Right lung (tissue), 5 donors: ENCODE results near the gene DAND5. TPM values are rescaled to one million over a fixed set of nuclear protein-coding genes. Genes with fewer than 3 reads are reported as not detected.

Experiments
- DNase-seq, 2 donors: peaks; one replicate each; pipeline ENCODE4 v3.0.0-alpha.2; 2013
- polyA plus RNA-seq, 5 donors: library from polyadenylated mRNA; unstranded; fragments of 120-200 nt; gene quantifications; one replicate each; pipeline versions ENCODE4 v1.2.1 to v1.2.3, GENCODE V29; 2013; ENCODE audit warnings: inconsistent platforms in 1 of 5, low replicate concordance in 1 of 5; ENCODE audit not compliant: insufficient read length in 5 of 5, insufficient read depth in 1 of 5

Gene DAND5
- polyA plus RNA-seq, 5 donors, result 0.21 to 0.57 (median 0.26) TPM

DNA sequence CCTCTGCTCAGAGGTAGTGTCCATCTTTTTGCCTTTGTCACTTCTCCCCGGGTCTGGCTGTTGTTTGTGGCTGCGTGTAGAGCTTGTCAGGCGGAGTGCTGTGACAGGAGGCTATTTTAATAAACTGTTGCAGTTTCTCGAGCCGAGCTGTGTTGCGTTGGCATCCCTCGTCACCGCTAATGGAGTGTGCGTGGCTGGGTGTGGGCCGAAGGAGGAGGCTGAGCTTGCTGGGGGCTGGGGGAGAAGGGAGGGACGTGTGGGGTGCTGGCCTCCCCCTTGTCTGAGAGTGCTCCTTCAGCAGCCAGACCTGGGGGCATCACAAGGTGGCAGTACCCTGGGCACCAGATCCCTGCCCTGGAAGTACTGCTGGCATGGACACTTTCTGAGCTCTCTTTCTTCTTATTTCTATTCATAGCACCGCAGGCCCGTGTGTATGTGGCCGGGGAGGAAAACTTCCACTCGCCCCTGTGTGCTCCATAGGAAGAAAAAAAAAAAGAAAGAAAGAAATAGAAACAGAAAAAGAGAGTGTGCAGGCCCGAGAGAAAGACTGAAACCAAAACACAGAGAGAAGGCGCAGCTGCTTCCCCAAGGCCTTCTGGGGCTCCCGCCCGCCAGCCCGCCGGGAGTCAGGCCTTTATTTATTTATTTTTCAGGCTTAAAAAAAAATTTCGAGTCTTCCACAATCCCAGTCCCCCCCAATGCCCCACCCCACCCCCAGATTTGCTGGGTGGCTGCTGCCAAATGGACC is 52.9 kb downstream of the DAND5 start:
- peak in 1 of 2 donors; percentile 53 for DNase-seq

DNA sequence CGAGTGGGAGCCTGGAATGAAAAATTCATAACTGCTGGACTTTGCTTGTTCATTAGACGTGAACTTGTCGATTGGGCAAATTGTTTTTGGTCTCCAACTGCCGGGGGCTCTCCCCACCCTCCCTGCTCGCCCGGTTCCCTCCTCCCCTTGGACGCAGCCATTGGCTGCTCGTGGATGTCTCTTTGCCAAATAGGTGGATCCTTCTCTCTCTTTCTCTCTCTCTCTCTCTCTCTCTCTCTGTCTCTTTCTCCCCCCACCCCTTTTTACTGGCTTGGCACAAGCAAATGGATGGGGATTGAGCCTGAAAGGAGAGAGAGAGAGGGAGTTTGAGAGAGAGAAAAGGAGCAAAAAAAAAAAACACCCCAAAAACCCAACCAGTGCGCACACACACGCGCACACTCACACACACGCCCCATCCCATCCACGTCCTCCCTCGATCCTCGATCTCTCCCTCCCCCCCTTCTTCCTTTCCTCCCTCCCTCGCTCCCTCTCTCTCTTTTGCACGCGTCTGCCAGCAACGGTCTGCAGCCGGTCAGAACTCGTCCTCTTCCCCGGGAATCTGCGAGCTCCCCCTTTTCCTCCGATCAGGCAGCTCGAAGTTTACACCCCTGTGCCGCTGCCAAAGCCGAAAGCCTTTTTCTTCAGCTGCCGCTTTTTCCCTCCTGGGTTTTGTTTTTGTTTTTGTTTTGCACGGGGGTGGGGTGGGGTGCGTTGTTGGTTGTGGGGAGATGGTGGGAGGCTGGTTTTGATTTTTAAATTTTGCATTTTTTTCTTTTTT is 53.7 kb downstream of the DAND5 start:
- DNase-seq, result peak; percentile 91 to 94

DNA sequence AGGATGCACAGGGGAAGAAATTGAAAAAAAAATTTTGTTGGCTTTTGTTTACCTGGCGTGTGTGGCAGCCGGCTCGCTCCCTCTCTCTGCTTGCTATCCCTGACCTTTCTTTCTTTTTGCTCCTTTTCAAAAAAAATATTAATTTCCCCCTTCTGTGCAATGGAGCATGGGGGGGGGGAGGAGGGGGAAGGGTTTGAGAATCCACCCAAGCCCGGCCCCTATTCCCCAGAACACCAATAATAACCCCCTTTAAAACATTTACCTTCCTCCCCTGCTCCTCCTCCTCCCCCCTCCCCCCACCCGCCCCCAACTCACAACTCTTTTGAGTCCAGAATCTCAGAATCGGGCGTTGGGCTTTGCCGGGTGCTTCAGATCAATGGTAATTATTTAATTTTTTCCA is 54.3 kb downstream of the DAND5 start:
- no peak for DNase-seq

Other genes with a start within 250 kb of the DAND5 start
- gene TNPO2, start 245.6 kb upstream of the DAND5 start, polyA plus RNA-seq, result 10 to 100 TPM; 69.3 to 85.1 (median 75.9) TPM
- gene TRIR, start 234.9 kb upstream of the DAND5 start, polyA plus RNA-seq, result 100 to 1,000 TPM; 139 to 222 (median 153) TPM
- 10 to 100 TPM; 52.8 to 70.1 (median 53.8) TPM for gene GET3, start 232.1 kb upstream of the DAND5 start, polyA plus RNA-seq
- gene BEST2, start 217.8 kb upstream of the DAND5 start, polyA plus RNA-seq, result under 1 TPM in 4 of 5 donors, not detected in 1; 0.09 to 0.19 (median 0.15) TPM
- 10 to 100 TPM; 59.2 to 79.9 (median 74.2) TPM for gene HOOK2, start 194.0 kb upstream of the DAND5 start, polyA plus RNA-seq
- 100 to 1,000 TPM in 1 of 5 donors, 10 to 100 TPM in 4; 14.8 to 132 (median 48.0) TPM for gene JUNB, start 178.1 kb upstream of the DAND5 start, polyA plus RNA-seq
- gene PRDX2, start 167.8 kb upstream of the DAND5 start, polyA plus RNA-seq, result 100 to 1,000 TPM; 197 to 304 (median 214) TPM
- 10 to 100 TPM in 1 of 5 donors, 1 to 10 TPM in 4; 4.2 to 10.2 (median 7.2) TPM for gene THSD8, start 167.5 kb upstream of the DAND5 start, polyA plus RNA-seq
- gene RNASEH2A, start 163.0 kb upstream of the DAND5 start, polyA plus RNA-seq, result 10 to 100 TPM; 29.8 to 42.9 (median 32.9) TPM
- gene RTBDN, start 135.0 kb upstream of the DAND5 start, polyA plus RNA-seq, result under 1 TPM in 4 of 5 donors, not detected in 1; 0.08 to 0.19 (median 0.13) TPM
- gene MAST1, start 131.1 kb upstream of the DAND5 start, polyA plus RNA-seq, result 1 to 10 TPM; 1.6 to 2.1 (median 2.0) TPM
- 10 to 100 TPM; 19.8 to 25.3 (median 20.7) TPM for gene DNASE2, start 88.1 kb upstream of the DAND5 start, polyA plus RNA-seq
- gene KLF1, start 82.4 kb upstream of the DAND5 start, polyA plus RNA-seq, result 1 to 10 TPM in 2 of 5 donors, under 1 TPM in 3; 0.30 to 2.3 (median 0.67) TPM
- gene GCDH, start 78.4 kb upstream of the DAND5 start, polyA plus RNA-seq, result 10 to 100 TPM; 19.5 to 31.5 (median 24.8) TPM
- 1 to 10 TPM; 2.6 to 4.2 (median 3.1) TPM for gene SYCE2, start 50.3 kb upstream of the DAND5 start, polyA plus RNA-seq
- gene FARSA, start 35.9 kb upstream of the DAND5 start, polyA plus RNA-seq, result 10 to 100 TPM; 32.1 to 54.4 (median 44.3) TPM
- gene CALR, start 31.0 kb upstream of the DAND5 start, polyA plus RNA-seq, result 100 to 1,000 TPM; 632 to 884 (median 841) TPM
- 100 to 1,000 TPM in 1 of 5 donors, 10 to 100 TPM in 4; 55.7 to 105 (median 76.3) TPM for gene RAD23A, start 23.7 kb upstream of the DAND5 start, polyA plus RNA-seq
- gene GADD45GIP1, start 12.4 kb upstream of the DAND5 start, polyA plus RNA-seq, result 10 to 100 TPM; 22.7 to 51.6 (median 25.6) TPM
- 100 to 1,000 TPM in 3 of 5 donors, 10 to 100 TPM in 2; 83.6 to 141 (median 101) TPM for gene NFIX, start 25.9 kb downstream of the DAND5 start, polyA plus RNA-seq
- gene LYL1, start 133.3 kb downstream of the DAND5 start, polyA plus RNA-seq, result 10 to 100 TPM in 1 of 5 donors, 1 to 10 TPM in 4; 6.2 to 13.5 (median 6.8) TPM
- gene TRMT1, start 147.2 kb downstream of the DAND5 start, polyA plus RNA-seq, result 10 to 100 TPM; 25.1 to 36.1 (median 33.5) TPM
- 10 to 100 TPM; 14.0 to 32.4 (median 19.7) TPM for gene NACC1, start 148.7 kb downstream of the DAND5 start, polyA plus RNA-seq
- gene STX10, start 180.8 kb downstream of the DAND5 start, polyA plus RNA-seq, result 10 to 100 TPM; 59.0 to 93.4 (median 65.1) TPM
- 100 to 1,000 TPM in 3 of 5 donors, 10 to 100 TPM in 2; 48.2 to 178 (median 131) TPM for gene IER2, start 180.8 kb downstream of the DAND5 start, polyA plus RNA-seq